ENCODE results near the gene NBEA.

GRCh38 chr13:35595181-35595580 lies 653.1 kb downstream of the NBEA start:
- TF ChIP-seq, protein P1, sequence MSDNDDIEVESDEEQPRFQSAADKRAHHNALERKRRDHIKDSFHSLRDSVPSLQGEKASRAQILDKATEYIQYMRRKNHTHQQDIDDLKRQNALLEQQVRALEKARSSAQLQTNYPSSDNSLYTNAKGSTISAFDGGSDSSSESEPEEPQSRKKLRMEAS (IDR thresholded peaks at IDR 0.05), result no peak
- no peak for TF ChIP-seq CREB1 (IDR thresholded peaks at IDR 0.05; ENCODE audit: low read depth)
- no peak for TF ChIP-seq CEBPB (IDR thresholded peaks at IDR 0.05)
- no peak for TF ChIP-seq REST (IDR thresholded peaks at IDR 0.05; ENCODE audit: low read depth)
- no peak for TF ChIP-seq RAD21 (IDR thresholded peaks at IDR 0.05; ENCODE audit: low read depth)
- no peak for TF ChIP-seq FOXM1 (IDR thresholded peaks at IDR 0.05; ENCODE audit: borderline replicate concordance, low read depth)
- no peak for TF ChIP-seq NFIC (IDR thresholded peaks at IDR 0.05)

Data from Ishikawa (cell line).